Adrenal gland (tissue), 5 donors: ENCODE results near the gene SYCN.

ENCODE experiments used
- CTCF ChIP-seq, 6 experiments: fragments of 450-650 bp in 4 of 6; fragments of 200-600 bp in 2 of 6; sonication (generic) in 1 of 6; IDR thresholded peaks; 1 replicate in 5 of 6; 2 replicates in 1 of 6; pipeline versions ENCODE4 v1.5.1 to v1.8.0; 2016 to 2021; ENCODE audit warnings: antibody characterized with exemption in 6 of 6, mild to moderate bottlenecking in 2 of 6, moderate library complexity in 1 of 6
- POLR2A ChIP-seq, 2 donors: fragments of 450-650 bp; IDR thresholded peaks; one replicate each; pipeline ENCODE4 v1.6.1; 2017; ENCODE audit warnings: antibody characterized with exemption in 2 of 2, mild to moderate bottlenecking in 2 of 2, moderate library complexity in 1 of 2
- donor health status: DM: no; HTN: no; CAD: no.

DNA sequence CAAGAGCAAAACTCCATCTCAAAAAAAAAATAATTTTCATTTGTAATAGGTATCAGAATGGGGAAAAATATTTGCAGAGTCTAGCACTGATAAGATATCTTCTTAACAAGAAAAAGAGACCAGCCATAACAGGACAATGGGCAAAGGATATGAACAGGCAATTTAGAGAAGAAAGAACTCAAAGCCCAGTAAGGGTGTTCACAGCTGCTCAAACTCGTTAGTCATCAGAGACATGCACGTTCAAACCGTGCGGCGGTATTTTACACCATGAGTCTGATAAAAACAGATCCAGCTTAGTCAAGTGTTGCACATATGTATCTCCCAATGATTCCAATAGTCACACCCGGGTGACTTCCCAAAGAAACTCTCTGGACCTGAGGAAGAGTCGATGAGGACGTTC lies 21.0 kb downstream of the SYCN start:
- TF ChIP-seq CTCF (IDR thresholded peaks at IDR 0.05) (no peak), POLR2A (IDR thresholded peaks at IDR 0.05) (no peak)
